Skeletal muscle satellite cell (primary cell): Measurements from ENCODE around the gene SLC33A1.
A peak's percentile ranks its signal among the peaks of the same experiment; 100 is the strongest.
"Not testable (repeated sequence)": the region's sequence is repeated elsewhere in the genome, so short reads cannot be mapped to it uniquely, and the experiment has no call there.

Source experiments
- H3K27me3 ChIP-seq: 2 replicates; pipeline ENCODE4 v1.7.0; 2013; ENCODE audit warnings: low read length; ENCODE audit not compliant: control insufficient read depth, insufficient read depth
- H3K36me3 ChIP-seq: 2 replicates; pipeline ENCODE4 v1.7.0; 2013; ENCODE audit warnings: mild to moderate bottlenecking, control low read depth, low read length; ENCODE audit not compliant: insufficient read depth
- H3K4me1 ChIP-seq: 2 replicates; pipeline ENCODE4 v1.7.0; 2013; ENCODE audit warnings: low read length; ENCODE audit not compliant: control insufficient read depth, insufficient read depth
- H3K4me2 ChIP-seq: 2 replicates; pipeline ENCODE4 v1.7.0; 2013; ENCODE audit warnings: mild to moderate bottlenecking, low read length
- H3K4me3 ChIP-seq: 2 replicates; pipeline ENCODE4 v1.7.0; 2013; ENCODE audit warnings: low read length
- H3K9ac ChIP-seq: 2 replicates; pipeline ENCODE4 v1.7.0; 2013; ENCODE audit warnings: mild to moderate bottlenecking, low read depth, low read length, moderate library complexity
- H3K9me3 ChIP-seq: replicated peaks from 2 replicates; pipeline ENCODE4 v1.7.0; 2013; ENCODE audit warnings: mild to moderate bottlenecking, control low read depth, low read length

The SLC33A1 gene

GRCh38 chr3:155813224-155813623, 41.0 kb downstream of the SLC33A1 start:
- not testable (repeated sequence) for H3K9me3 ChIP-seq, H3K27me3 ChIP-seq, H3K4me3 ChIP-seq, H3K4me2 ChIP-seq, H3K36me3 ChIP-seq, H3K9ac ChIP-seq, H3K4me1 ChIP-seq

- no peaks in the 10 kb centered on the region for H3K27me3 ChIP-seq
- no peak overlapping the region for H3K9ac ChIP-seq
These were observed 45.0 kb downstream of the SLC33A1 start for GRCh38 chr3:155809181-155809580.

GRCh38 chr3:155807823-155808222, 46.4 kb downstream of the SLC33A1 start:
- Histone ChIP-seq H3K27me3 (no peaks in the 10 kb centered on the region), H3K4me2 (no peak overlapping the region), H3K4me3 (no peak overlapping the region), H3K9me3 (no peaks in the 10 kb centered on the region), H3K9ac (no peak overlapping the region), H3K4me1 (no peaks in the 10 kb centered on the region), H3K36me3 (no peaks in the 10 kb centered on the region)

More at GRCh38 chr3:155809181-155809580, 45.0 kb downstream of the SLC33A1 start:
- Histone ChIP-seq H3K4me3 (no peak overlapping the region), H3K4me2 (no peak overlapping the region), H3K36me3 (no peaks in the 10 kb centered on the region), H3K9me3 (no peaks in the 10 kb centered on the region), H3K4me1 (no peaks in the 10 kb centered on the region)

- Histone ChIP-seq H3K36me3 (no peaks in the 10 kb centered on the region), H3K9ac (peak within 1 kb of the TSS; percentile 92), H3K4me3 (peak within 1 kb of the TSS; percentile 90), H3K9me3 (no peaks in the 10 kb centered on the region), H3K4me2 (peak within 1 kb of the TSS; percentile 91), H3K27me3 (no peaks in the 10 kb centered on the region), H3K4me1 (no peaks in the 10 kb centered on the region)
These were observed 48.2 kb downstream of the SLC33A1 start, which contains the start of gene C3orf33 for GRCh38 chr3:155805802-155806618. TSS of gene C3orf33 (minus strand) at chr3:155806278. CDS start at chr3:155806252, 26 bp downstream.

- no peaks in the 10 kb centered on the region for H3K36me3 ChIP-seq
- H3K27me3 ChIP-seq: no peaks in the 10 kb centered on the region
- no peaks in the 10 kb centered on the region for H3K4me1 ChIP-seq
- peak overlapping the region; percentile 91 for H3K4me2 ChIP-seq
- H3K4me3 ChIP-seq: peak overlapping the region; percentile 90
- H3K9me3 ChIP-seq: no peaks in the 10 kb centered on the region
- H3K9ac ChIP-seq: peak overlapping the region; percentile 92
These were observed 48.9 kb downstream of the SLC33A1 start for GRCh38 chr3:155805204-155805801.

- Histone ChIP-seq H3K9ac (no peak overlapping the region), H3K36me3 (no peaks in the 10 kb centered on the region), H3K27me3 (no peaks in the 10 kb centered on the region), H3K4me1 (no peaks in the 10 kb centered on the region), H3K4me2 (no peak overlapping the region), H3K4me3 (no peak overlapping the region), H3K9me3 (no peaks in the 10 kb centered on the region)
These were observed 49.9 kb downstream of the SLC33A1 start for GRCh38 chr3:155804323-155804722.

GRCh38 chr3:155792532-155792931, 61.7 kb downstream of the SLC33A1 start:
- H3K9me3 ChIP-seq: no peaks in the 10 kb centered on the region

GRCh38 chr3:155791190-155791589, 63.0 kb downstream of the SLC33A1 start:
- no peaks in the 10 kb centered on the region for H3K4me1 ChIP-seq
- H3K4me3 ChIP-seq: no peak overlapping the region
- H3K4me2 ChIP-seq: no peak overlapping the region
- no peaks in the 10 kb centered on the region for H3K36me3 ChIP-seq
- H3K9me3 ChIP-seq: no peaks in the 10 kb centered on the region
- no peaks in the 10 kb centered on the region for H3K27me3 ChIP-seq
- H3K9ac ChIP-seq: no peak overlapping the region

More at GRCh38 chr3:155792532-155792931, 61.7 kb downstream of the SLC33A1 start:
- Histone ChIP-seq H3K36me3 (no peaks in the 10 kb centered on the region), H3K4me1 (no peaks in the 10 kb centered on the region), H3K4me2 (no peak overlapping the region), H3K4me3 (no peak overlapping the region), H3K9ac (no peak overlapping the region), H3K27me3 (no peaks in the 10 kb centered on the region)

- no peak overlapping the region for H3K9ac ChIP-seq
- no peaks in the 10 kb centered on the region for H3K4me1 ChIP-seq
- H3K9me3 ChIP-seq: no peaks in the 10 kb centered on the region
- H3K27me3 ChIP-seq: no peaks in the 10 kb centered on the region
- H3K36me3 ChIP-seq: no peaks in the 10 kb centered on the region
- no peak overlapping the region for H3K4me3 ChIP-seq
- no peak overlapping the region for H3K4me2 ChIP-seq
These were observed 63.8 kb downstream of the SLC33A1 start for GRCh38 chr3:155790272-155790925.

- H3K36me3 ChIP-seq: no peaks in the 10 kb centered on the region
- no peaks in the 10 kb centered on the region for H3K4me1 ChIP-seq
- no peaks in the 10 kb centered on the region for H3K27me3 ChIP-seq
- no peak overlapping the region for H3K9ac ChIP-seq
- H3K4me2 ChIP-seq: no peak overlapping the region
- peaks cover 3% of the 10 kb centered on the region for H3K9me3 ChIP-seq
- no peak overlapping the region for H3K4me3 ChIP-seq
These were observed 68.4 kb downstream of the SLC33A1 start for GRCh38 chr3:155785662-155786295.

- H3K36me3 ChIP-seq: no peaks in the 10 kb centered on the region
- no peak overlapping the region for H3K9ac ChIP-seq
- no peak overlapping the region for H3K4me3 ChIP-seq
- peaks cover 7% of the 10 kb centered on the region for H3K4me1 ChIP-seq
- H3K4me2 ChIP-seq: no peak overlapping the region
- H3K27me3 ChIP-seq: no peaks in the 10 kb centered on the region
- H3K9me3 ChIP-seq: peaks cover 3% of the 10 kb centered on the region
These were observed 71.8 kb downstream of the SLC33A1 start for GRCh38 chr3:155782390-155782953.
